WTC11 (cell line): ENCODE results near the gene PRKN. TPM values are rescaled to one million over a fixed set of nuclear protein-coding genes. Genes with fewer than 3 reads are reported as not detected.

Experiments used
- ATAC-seq: fragments of 200-7000 bp; cut with Tn5 transposase; 2 replicates; pipeline ENCODE4 v1.10.0; 2021; ENCODE audit warnings: mild to moderate bottlenecking, moderate library complexity
- CTCF ChIA-PET: fragments of 300-600 bp; sonication (Branson Sonifier 250); formaldehyde crosslinking; loops from one replicate; lab custom pipeline; 2021; ENCODE audit warnings: antibody characterized with exemption; lab: Charles Lee
- POLR2A ChIA-PET: fragments of 350-600 bp; sonication (Branson Sonifier 250); formaldehyde crosslinking; loops from one replicate; lab custom pipeline; 2021; ENCODE audit warnings: antibody characterized with exemption; lab: Charles Lee
- DNase-seq: peaks from one replicate; pipeline ENCODE4 v3.0.0; 2021; ENCODE audit warnings: low spot score
- H3K27ac Mint-ChIP-seq: 2 replicates; pipeline ENCODE4 v1.8.0; 2021; ENCODE audit warnings: mixed read lengths
- H3K27me3 Mint-ChIP-seq: 2 replicates; pipeline ENCODE4 v1.8.0; 2021; ENCODE audit warnings: low read depth, mild to moderate bottlenecking, moderate library complexity, mixed read lengths
- H3K36me3 Mint-ChIP-seq: 2 replicates; pipeline ENCODE4 v1.8.0; 2021; ENCODE audit warnings: mixed read lengths
- H3K4me1 Mint-ChIP-seq: 2 replicates; pipeline ENCODE4 v1.8.0; 2022; ENCODE audit warnings: mixed read lengths
- H3K4me3 Mint-ChIP-seq: 2 replicates; pipeline ENCODE4 v1.8.0; 2021; ENCODE audit warnings: mild to moderate bottlenecking, moderate library complexity, mixed read lengths
- H3K9me3 Mint-ChIP-seq: 2 replicates; pipeline ENCODE4 v1.8.0; 2021; ENCODE audit warnings: mixed read lengths
- CREM ChIP-seq: sonication (generic); formaldehyde crosslinking; IDR thresholded peaks from 2 replicates; pipeline ENCODE4 v1.8.1; 2022; ENCODE audit warnings: mild to moderate bottlenecking, missing genetic modification reagents, moderate library complexity
- FOXK1 ChIP-seq: sonication (generic); formaldehyde crosslinking; IDR thresholded peaks from 2 replicates; pipeline ENCODE4 v1.8.0; 2022; ENCODE audit warnings: mild to moderate bottlenecking, moderate library complexity, missing genetic modification reagents
- JUN ChIP-seq: sonication (generic); formaldehyde crosslinking; IDR thresholded peaks from 2 replicates; pipeline ENCODE4 v1.8.0; 2023; ENCODE audit warnings: mild to moderate bottlenecking, missing genetic modification reagents
- NFATC4 ChIP-seq: fragments of 250-450 bp; sonication (Bioruptor Pico); IDR thresholded peaks from 2 replicates; pipeline ENCODE4 v1.9.0; 2021; ENCODE audit warnings: mild to moderate bottlenecking
- SMAD4 ChIP-seq: sonication (generic); formaldehyde crosslinking; IDR thresholded peaks from 2 replicates; pipeline ENCODE4 v1.8.0; 2022; ENCODE audit warnings: mild to moderate bottlenecking, missing genetic modification reagents
- ZNF138 ChIP-seq: sonication (generic); formaldehyde crosslinking; conservative IDR thresholded peaks from 2 replicates; pipeline ENCODE4 v1.8.1; 2022; ENCODE audit warnings: mild to moderate bottlenecking, moderate library complexity, missing genetic modification reagents
- ZNF263 ChIP-seq: sonication (generic); formaldehyde crosslinking; IDR thresholded peaks from 2 replicates; pipeline ENCODE4 v1.8.1; 2022; ENCODE audit warnings: low read depth, mild to moderate bottlenecking, moderate library complexity, missing genetic modification reagents
- ZNF396 ChIP-seq: fragments of 250-450 bp; sonication (Bioruptor Pico); IDR thresholded peaks from 2 replicates; pipeline ENCODE4 v1.8.0; 2021; ENCODE audit warnings: mild to moderate bottlenecking, moderate library complexity, borderline replicate concordance
- ZNF423 ChIP-seq: fragments of 250-450 bp; sonication (Bioruptor Pico); IDR thresholded peaks from 2 replicates; pipeline ENCODE4 v2.1.2; 2022; ENCODE audit warnings: mild to moderate bottlenecking, moderate library complexity
- ZNF425 ChIP-seq: fragments of 250-450 bp; sonication (Bioruptor Pico); conservative IDR thresholded peaks from 2 replicates; pipeline ENCODE4 v1.9.0; 2021; ENCODE audit warnings: mild to moderate bottlenecking
- ZNF532 ChIP-seq: fragments of 250-450 bp; sonication (Bioruptor Pico); IDR thresholded peaks from 2 replicates; pipeline ENCODE4 v1.9.0; 2021; ENCODE audit warnings: mild to moderate bottlenecking, borderline replicate concordance
- total RNA-seq: library from RNA; stranded (reverse); gene quantifications from 3 replicates; pipeline ENCODE4 v1.2.3, GENCODE V29; 2021
- TF ChIP-seq, protein P1 (sequence below): sonication (generic); formaldehyde crosslinking; IDR thresholded peaks from 2 replicates; pipeline ENCODE4 v1.8.0; 2023; ENCODE audit warnings: missing genetic modification reagents, mild to moderate bottlenecking, borderline replicate concordance
- TF ChIP-seq, protein P2 (sequence below): sonication (generic); formaldehyde crosslinking; IDR thresholded peaks from 2 replicates; pipeline ENCODE4 v1.8.0; 2022; ENCODE audit warnings: mild to moderate bottlenecking, missing genetic modification reagents
- TF ChIP-seq, protein P3 (sequence below): sonication (generic); formaldehyde crosslinking; IDR thresholded peaks from 2 replicates; pipeline ENCODE4 v1.8.1; 2023; ENCODE audit warnings: mild to moderate bottlenecking, missing genetic modification reagents

Gene PRKN
- total RNA-seq, 1 experiment from 2014 or later = 0.59 TPM

GRCh38 chr6:162019349-162019748 is 708.2 kb downstream of the PRKN start:
- ATAC-seq (no peak), DNase-seq (no peak)
- no peak overlapping the region for H3K27ac Mint-ChIP-seq
- H3K4me1 Mint-ChIP-seq = no peaks in the 10 kb centered on the region
- CTCF ChIA-PET = no interaction called here
- H3K9me3 Mint-ChIP-seq = peaks cover 5% of the 10 kb centered on the region
- TF ChIP-seq CREM (CRISPR knock-in tag) = no peak
- no peak for TF ChIP-seq ZNF263 (CRISPR knock-in tag)
- TF ChIP-seq ZNF532 = no peak
- no peak for TF ChIP-seq SMAD4 (CRISPR knock-in tag)
- TF ChIP-seq, protein P1, sequence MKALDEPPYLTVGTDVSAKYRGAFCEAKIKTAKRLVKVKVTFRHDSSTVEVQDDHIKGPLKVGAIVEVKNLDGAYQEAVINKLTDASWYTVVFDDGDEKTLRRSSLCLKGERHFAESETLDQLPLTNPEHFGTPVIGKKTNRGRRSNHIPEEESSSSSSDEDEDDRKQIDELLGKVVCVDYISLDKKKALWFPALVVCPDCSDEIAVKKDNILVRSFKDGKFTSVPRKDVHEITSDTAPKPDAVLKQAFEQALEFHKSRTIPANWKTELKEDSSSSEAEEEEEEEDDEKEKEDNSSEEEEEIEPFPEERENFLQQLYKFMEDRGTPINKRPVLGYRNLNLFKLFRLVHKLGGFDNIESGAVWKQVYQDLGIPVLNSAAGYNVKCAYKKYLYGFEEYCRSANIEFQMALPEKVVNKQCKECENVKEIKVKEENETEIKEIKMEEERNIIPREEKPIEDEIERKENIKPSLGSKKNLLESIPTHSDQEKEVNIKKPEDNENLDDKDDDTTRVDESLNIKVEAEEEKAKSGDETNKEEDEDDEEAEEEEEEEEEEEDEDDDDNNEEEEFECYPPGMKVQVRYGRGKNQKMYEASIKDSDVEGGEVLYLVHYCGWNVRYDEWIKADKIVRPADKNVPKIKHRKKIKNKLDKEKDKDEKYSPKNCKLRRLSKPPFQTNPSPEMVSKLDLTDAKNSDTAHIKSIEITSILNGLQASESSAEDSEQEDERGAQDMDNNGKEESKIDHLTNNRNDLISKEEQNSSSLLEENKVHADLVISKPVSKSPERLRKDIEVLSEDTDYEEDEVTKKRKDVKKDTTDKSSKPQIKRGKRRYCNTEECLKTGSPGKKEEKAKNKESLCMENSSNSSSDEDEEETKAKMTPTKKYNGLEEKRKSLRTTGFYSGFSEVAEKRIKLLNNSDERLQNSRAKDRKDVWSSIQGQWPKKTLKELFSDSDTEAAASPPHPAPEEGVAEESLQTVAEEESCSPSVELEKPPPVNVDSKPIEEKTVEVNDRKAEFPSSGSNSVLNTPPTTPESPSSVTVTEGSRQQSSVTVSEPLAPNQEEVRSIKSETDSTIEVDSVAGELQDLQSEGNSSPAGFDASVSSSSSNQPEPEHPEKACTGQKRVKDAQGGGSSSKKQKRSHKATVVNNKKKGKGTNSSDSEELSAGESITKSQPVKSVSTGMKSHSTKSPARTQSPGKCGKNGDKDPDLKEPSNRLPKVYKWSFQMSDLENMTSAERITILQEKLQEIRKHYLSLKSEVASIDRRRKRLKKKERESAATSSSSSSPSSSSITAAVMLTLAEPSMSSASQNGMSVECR = no peak
- TF ChIP-seq ZNF396 (CRISPR knock-in tag) = no peak
- no peak for TF ChIP-seq FOXK1 (CRISPR knock-in tag)
- TF ChIP-seq, protein P2, sequence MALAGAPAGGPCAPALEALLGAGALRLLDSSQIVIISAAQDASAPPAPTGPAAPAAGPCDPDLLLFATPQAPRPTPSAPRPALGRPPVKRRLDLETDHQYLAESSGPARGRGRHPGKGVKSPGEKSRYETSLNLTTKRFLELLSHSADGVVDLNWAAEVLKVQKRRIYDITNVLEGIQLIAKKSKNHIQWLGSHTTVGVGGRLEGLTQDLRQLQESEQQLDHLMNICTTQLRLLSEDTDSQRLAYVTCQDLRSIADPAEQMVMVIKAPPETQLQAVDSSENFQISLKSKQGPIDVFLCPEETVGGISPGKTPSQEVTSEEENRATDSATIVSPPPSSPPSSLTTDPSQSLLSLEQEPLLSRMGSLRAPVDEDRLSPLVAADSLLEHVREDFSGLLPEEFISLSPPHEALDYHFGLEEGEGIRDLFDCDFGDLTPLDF (CRISPR knock-in tag) = no peak
- TF ChIP-seq JUN (CRISPR knock-in tag) = no peak
- TF ChIP-seq ZNF423 (CRISPR knock-in tag) = no peak
- no peak for TF ChIP-seq NFATC4 (CRISPR knock-in tag)
- no peak for TF ChIP-seq ZNF425 (CRISPR knock-in tag)
- TF ChIP-seq ZNF138 (CRISPR knock-in tag) = no peak
- TF ChIP-seq, protein P3, sequence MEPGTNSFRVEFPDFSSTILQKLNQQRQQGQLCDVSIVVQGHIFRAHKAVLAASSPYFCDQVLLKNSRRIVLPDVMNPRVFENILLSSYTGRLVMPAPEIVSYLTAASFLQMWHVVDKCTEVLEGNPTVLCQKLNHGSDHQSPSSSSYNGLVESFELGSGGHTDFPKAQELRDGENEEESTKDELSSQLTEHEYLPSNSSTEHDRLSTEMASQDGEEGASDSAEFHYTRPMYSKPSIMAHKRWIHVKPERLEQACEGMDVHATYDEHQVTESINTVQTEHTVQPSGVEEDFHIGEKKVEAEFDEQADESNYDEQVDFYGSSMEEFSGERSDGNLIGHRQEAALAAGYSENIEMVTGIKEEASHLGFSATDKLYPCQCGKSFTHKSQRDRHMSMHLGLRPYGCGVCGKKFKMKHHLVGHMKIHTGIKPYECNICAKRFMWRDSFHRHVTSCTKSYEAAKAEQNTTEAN (CRISPR knock-in tag) = no peak
- POLR2A ChIA-PET = no interaction called here
- no peak overlapping the region for H3K4me3 Mint-ChIP-seq
- no peaks in the 10 kb centered on the region for H3K36me3 Mint-ChIP-seq
- H3K27me3 Mint-ChIP-seq = no peaks in the 10 kb centered on the region
